ENCODE results near the gene TMPO. TPM values are rescaled to one million over a fixed set of nuclear protein-coding genes. Genes with fewer than 3 reads are reported as not detected.

TMPO gene
- total and polyA plus RNA-seq, 4 donors, result 10.9 to 175 (median 43.9) TPM

GRCh38 chr12:98470469-98471082, 44.8 kb upstream of the TMPO start:
- Histone ChIP-seq H3K27ac (ENCODE audit: low read depth in 1 of 2, low read length in 2 of 2) (no peak overlapping the region), H3K9me3 (ENCODE audit: control insufficient read depth in 4 of 4, low read length in 3 of 4) (no peaks in the 10 kb centered on the region), H3K4me1 (ENCODE audit: control insufficient read depth in 4 of 4, insufficient read depth in 4 of 4, low read length in 3 of 4) (no peaks in the 10 kb centered on the region), H3K36me3 (ENCODE audit: control insufficient read depth in 4 of 4, insufficient read depth in 3 of 4, low read depth in 1 of 4, low read length in 3 of 4) (no peaks in the 10 kb centered on the region), H3K27me3 (ENCODE audit: control insufficient read depth in 4 of 4, insufficient read depth in 4 of 4, low read length in 3 of 4) (no peaks in the 10 kb centered on the region), H3K9ac (ENCODE audit: low read depth in 1 of 2, low read length in 2 of 2) (no peak overlapping the region), H3K4me3 (ENCODE audit: low read depth in 1 of 3, low read length in 3 of 3) (no peak overlapping the region)
- WGBS, result 85% methylated on average over 6 of the region's 6 CpGs
- no peak for DNase-seq (ENCODE audit: low spot score)
- TF ChIP-seq RXRA (IDR thresholded peaks at IDR 0.05), result no peak
- TF ChIP-seq HNF4A (conservative IDR thresholded peaks at IDR 0.05), result no peak
- no peak for TF ChIP-seq EGR1 (IDR thresholded peaks at IDR 0.05; ENCODE audit: low read depth in 2 of 2)
- no peak for TF ChIP-seq MAX (IDR thresholded peaks at IDR 0.05)
- TF ChIP-seq YY1 (IDR thresholded peaks at IDR 0.05), result no peak
- no peak for TF ChIP-seq TAF1 (conservative IDR thresholded peaks at IDR 0.05)
- TF ChIP-seq, protein P1, sequence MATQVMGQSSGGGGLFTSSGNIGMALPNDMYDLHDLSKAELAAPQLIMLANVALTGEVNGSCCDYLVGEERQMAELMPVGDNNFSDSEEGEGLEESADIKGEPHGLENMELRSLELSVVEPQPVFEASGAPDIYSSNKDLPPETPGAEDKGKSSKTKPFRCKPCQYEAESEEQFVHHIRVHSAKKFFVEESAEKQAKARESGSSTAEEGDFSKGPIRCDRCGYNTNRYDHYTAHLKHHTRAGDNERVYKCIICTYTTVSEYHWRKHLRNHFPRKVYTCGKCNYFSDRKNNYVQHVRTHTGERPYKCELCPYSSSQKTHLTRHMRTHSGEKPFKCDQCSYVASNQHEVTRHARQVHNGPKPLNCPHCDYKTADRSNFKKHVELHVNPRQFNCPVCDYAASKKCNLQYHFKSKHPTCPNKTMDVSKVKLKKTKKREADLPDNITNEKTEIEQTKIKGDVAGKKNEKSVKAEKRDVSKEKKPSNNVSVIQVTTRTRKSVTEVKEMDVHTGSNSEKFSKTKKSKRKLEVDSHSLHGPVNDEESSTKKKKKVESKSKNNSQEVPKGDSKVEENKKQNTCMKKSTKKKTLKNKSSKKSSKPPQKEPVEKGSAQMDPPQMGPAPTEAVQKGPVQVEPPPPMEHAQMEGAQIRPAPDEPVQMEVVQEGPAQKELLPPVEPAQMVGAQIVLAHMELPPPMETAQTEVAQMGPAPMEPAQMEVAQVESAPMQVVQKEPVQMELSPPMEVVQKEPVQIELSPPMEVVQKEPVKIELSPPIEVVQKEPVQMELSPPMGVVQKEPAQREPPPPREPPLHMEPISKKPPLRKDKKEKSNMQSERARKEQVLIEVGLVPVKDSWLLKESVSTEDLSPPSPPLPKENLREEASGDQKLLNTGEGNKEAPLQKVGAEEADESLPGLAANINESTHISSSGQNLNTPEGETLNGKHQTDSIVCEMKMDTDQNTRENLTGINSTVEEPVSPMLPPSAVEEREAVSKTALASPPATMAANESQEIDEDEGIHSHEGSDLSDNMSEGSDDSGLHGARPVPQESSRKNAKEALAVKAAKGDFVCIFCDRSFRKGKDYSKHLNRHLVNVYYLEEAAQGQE (IDR thresholded peaks at IDR 0.05), result no peak
- no peak for TF ChIP-seq FOXA1 (IDR thresholded peaks at IDR 0.05)
- TF ChIP-seq, protein P2, sequence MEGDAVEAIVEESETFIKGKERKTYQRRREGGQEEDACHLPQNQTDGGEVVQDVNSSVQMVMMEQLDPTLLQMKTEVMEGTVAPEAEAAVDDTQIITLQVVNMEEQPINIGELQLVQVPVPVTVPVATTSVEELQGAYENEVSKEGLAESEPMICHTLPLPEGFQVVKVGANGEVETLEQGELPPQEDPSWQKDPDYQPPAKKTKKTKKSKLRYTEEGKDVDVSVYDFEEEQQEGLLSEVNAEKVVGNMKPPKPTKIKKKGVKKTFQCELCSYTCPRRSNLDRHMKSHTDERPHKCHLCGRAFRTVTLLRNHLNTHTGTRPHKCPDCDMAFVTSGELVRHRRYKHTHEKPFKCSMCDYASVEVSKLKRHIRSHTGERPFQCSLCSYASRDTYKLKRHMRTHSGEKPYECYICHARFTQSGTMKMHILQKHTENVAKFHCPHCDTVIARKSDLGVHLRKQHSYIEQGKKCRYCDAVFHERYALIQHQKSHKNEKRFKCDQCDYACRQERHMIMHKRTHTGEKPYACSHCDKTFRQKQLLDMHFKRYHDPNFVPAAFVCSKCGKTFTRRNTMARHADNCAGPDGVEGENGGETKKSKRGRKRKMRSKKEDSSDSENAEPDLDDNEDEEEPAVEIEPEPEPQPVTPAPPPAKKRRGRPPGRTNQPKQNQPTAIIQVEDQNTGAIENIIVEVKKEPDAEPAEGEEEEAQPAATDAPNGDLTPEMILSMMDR (IDR thresholded peaks at IDR 0.05; ENCODE audit: low read depth, low read length, missing input control), result no peak

DNA sequence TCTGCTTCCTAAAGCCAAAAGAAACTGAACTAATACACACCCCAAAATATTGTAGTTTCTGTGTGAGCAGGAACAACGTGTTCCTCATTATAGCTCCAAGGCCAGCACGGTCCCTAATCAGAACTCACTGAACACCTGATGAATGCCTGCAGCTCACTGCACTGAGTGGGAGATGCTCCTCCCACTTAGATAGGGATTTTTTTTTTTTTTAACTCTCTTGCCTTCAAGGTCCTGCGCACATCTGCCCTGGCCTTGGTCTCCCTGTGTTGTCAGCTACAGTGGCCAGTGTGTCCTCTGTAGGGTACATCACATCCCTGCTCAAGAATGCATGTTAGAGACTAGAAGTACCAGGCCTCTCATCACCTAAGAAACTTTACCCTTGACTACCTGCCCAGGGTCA, 44.3 kb upstream of the TMPO start:
- no peak for DNase-seq (ENCODE audit: low spot score)
- Histone ChIP-seq H3K4me1 (ENCODE audit: control insufficient read depth in 4 of 4, insufficient read depth in 4 of 4, low read length in 3 of 4) (no peaks in the 10 kb centered on the region), H3K9me3 (ENCODE audit: control insufficient read depth in 4 of 4, low read length in 3 of 4) (no peaks in the 10 kb centered on the region), H3K27ac (ENCODE audit: low read depth in 1 of 2, low read length in 2 of 2) (no peak overlapping the region), H3K36me3 (ENCODE audit: control insufficient read depth in 4 of 4, insufficient read depth in 3 of 4, low read depth in 1 of 4, low read length in 3 of 4) (no peaks in the 10 kb centered on the region), H3K27me3 (ENCODE audit: control insufficient read depth in 4 of 4, insufficient read depth in 4 of 4, low read length in 3 of 4) (no peaks in the 10 kb centered on the region), H3K9ac (ENCODE audit: low read depth in 1 of 2, low read length in 2 of 2) (no peak overlapping the region), H3K4me3 (ENCODE audit: low read depth in 1 of 3, low read length in 3 of 3) (no peak overlapping the region)
- WGBS, result 86% methylated on average over 3 of the region's 3 CpGs
- TF ChIP-seq HNF4G (IDR thresholded peaks at IDR 0.05) (no peak), YY1 (IDR thresholded peaks at IDR 0.05) (no peak), TAF1 (conservative IDR thresholded peaks at IDR 0.05) (no peak), SP1 (IDR thresholded peaks at IDR 0.05) (no peak), RXRA (IDR thresholded peaks at IDR 0.05) (no peak), EGR1 (IDR thresholded peaks at IDR 0.05; ENCODE audit: low read depth in 2 of 2) (no peak)
- TF ChIP-seq, protein P2 (IDR thresholded peaks at IDR 0.05; ENCODE audit: low read depth, low read length, missing input control), result no peak
